Stimulated activated CD4-positive, alpha-beta T cell treated with anti-CD3 and anti-CD28 coated beads, Interleukin-15, amount 100 ng/mL, for 24 hours (primary cell): ENCODE measurements around the gene MED26.
"Not testable (repeated sequence)": the region's sequence is repeated elsewhere in the genome, so short reads cannot be mapped to it uniquely, and the experiment has no call there.

ENCODE experiments used
- DNase-seq: peaks from one replicate; pipeline ENCODE4 v3.0.0-alpha.2; 2020

MED26 gene

GRCh38 chr19:16628183-16628983 is at the start of gene MED26:
Gene MED26 (minus strand): TSS chr19:16628204. CDS start chr19:16627943, 261 bp downstream.
- DNase-seq, result peak; percentile 96

DNA sequence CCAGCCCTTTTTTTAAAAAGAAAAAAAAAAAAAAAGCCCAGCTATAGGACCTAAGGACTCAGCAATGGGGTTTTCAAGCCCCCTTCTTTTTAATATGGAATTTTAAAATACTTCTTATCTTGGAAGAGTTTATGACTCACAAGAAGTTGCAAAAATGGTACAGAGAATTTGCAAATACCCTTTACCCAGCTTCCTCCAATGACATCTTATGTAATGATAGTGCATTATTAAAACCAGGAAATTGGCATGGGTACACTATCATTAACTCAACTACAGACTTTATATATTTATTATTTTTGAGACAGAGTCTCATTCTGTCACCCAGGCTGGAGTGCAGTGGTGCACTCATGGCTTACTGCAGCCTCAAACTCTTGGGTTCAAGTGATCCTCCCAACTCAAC is 49.1 kb upstream of the MED26 start:
- no peak for DNase-seq

- DNase-seq, result no peak
These were observed 48.2 kb upstream of the MED26 start for GRCh38 chr19:16676101-16676798.

DNA sequence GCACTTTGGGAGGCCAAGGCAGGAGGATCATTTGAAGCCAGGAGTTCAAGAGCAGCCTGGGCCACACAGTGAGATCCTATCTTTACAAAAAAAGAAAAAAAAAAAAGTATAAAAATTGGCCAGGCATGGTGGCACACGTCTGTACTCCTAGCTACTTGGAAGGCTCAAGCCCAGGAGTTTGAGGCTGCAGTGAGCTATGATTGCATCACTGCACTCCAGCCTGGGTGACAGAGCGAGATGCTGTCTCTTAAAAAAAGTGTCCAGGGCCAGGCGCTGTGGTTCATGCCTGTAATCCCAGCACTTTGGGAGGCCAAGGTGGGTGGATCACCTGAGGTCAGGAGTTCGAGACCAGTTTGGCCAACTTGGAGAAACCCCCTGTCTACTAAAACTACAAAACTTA is 45.8 kb upstream of the MED26 start:
- DNase-seq, result not testable (repeated sequence)

- no peak for DNase-seq
These were observed 45.2 kb upstream of the MED26 start for GRCh38 chr19:16673231-16673630.

DNA sequence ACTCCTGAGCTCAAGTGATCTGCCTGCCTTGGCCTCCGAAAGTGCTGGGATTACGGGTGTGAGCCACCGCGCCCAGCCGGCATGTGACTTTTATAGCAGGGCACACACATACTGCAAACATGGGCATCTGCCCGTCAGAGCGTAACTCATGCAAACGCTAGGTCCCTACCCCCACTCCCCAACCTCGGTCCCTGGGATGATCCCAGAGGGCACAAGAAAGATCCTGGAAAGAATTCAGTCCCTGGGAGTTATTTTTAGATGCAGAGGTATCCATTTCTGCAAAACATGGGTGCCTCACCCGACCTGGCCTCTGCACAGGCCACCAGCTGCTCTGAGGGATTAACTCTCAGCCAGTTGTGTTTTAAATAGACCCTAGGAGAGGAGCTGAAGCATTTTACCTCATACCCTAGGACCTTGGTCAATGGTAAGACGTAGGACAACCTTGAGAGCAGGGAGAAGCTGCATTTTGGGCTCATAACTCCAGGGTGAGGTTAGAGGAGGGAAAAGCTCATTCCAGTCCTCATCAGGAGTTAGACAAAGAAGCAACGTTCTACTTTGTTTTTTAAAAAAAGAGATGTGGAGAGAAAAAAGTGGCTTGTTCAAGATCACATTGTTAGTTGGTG is 43.8 kb upstream of the MED26 start:
- no peak for DNase-seq

DNA sequence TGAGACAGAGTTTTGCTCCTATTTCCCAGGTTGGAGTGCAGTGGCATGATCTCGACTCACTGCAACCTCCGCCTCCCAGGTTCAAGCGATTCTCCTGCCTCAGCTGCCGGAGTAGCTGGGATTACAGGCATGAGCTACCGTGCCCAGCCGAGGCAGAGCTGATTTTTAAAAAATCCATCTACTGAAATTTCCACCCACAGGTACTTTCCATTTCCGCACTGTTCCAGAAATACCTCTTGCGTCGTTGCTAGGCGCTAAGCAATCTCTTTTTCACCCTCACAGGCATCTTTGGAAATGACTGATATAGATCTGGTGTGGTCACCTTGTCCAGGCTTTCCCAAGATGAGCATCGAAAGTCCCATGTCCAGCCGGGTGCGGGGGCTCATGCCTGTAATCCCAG is 42.3 kb upstream of the MED26 start:
- DNase-seq, result no peak

DNA sequence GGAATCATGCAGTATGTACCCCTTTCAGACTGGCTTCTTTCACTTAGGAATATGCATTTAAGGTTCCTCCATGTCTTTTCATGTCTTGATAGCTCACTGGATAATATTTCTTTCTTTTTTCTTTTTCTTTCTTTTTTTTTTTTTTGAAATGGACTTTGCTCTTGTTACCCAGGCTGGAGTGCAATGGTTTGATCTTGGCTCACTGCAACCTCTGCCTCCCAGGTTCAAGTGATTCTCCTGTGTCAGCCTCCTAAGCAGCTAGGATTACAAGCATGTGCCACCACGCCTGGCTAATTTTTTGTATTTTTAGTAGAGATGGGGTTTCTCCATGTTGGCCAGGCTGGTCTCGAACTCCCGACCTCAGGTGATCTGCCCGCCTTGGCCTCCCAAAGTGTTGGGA is 40.7 kb upstream of the MED26 start:
- not testable (repeated sequence) for DNase-seq

GRCh38 chr19:16668176-16668575 is 40.2 kb upstream of the MED26 start:
- no peak for DNase-seq

DNA sequence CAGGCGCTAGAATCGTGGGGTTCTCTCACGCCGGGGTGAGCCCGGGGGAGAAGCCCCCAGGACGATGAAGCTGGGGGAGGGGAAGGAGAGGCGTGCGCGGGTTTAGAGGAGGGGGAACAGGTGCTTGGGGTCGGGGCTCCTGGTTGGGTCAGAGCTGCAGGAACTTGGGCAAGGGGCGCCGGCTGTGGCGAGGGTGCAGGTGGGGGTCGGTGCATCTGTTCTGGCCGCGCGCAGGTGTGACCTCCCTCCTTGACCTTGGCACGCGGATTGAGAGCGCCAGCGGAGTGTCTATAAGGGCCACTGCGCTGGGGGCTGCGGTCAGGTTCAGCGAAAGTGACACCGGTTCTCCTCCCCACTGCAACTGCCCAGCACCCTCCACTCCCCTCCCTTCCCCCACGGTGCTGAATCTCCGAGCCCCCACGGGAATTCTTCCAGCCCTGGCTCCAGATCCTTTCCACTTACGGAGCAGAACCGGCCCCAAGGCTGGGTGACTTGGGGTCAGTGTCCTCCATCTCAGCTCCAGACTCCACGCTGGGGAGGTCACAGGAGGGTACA is 33.6 kb upstream of the MED26 start:
- DNase-seq, result peak; percentile 11

GRCh38 chr19:16660763-16661479 is 32.9 kb upstream of the MED26 start, which contains the start of gene TMEM38A:
Gene TMEM38A (plus strand): TSS chr19:16661139. CDS start chr19:16661218, 79 bp downstream.
- peak; percentile 46 for DNase-seq

- peak; percentile 99 for DNase-seq
These were observed 32.1 kb upstream of the MED26 start, which contains the start of gene SMIM7 for GRCh38 chr19:16659832-16660708. Gene SMIM7 (minus strand): TSS chr19:16660144. CDS start chr19:16660110, 34 bp downstream.

GRCh38 chr19:16659464-16659831 is 31.4 kb upstream of the MED26 start:
- DNase-seq, result no peak

GRCh38 chr19:16657384-16657783 is 29.4 kb upstream of the MED26 start:
- no peak for DNase-seq

DNA sequence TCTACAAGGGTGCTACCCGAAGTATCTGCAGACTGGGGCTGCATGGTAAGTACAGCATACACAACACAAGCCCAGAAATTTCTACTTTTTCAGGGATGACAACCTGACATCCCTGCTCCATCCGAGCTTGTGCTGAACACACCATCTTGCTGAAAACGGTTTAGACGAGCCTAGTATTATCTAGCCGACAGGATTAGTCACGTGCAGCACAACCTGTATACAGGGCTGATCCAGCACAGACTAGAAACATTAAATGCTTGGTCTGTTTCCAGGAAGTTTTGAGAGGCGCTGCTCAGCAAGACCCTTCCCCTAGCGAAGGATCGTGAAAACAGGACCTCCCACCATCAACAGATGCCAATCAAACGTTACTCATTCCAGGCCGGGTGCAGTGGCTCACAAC is 27.7 kb upstream of the MED26 start:
- DNase-seq, result no peak

DNA sequence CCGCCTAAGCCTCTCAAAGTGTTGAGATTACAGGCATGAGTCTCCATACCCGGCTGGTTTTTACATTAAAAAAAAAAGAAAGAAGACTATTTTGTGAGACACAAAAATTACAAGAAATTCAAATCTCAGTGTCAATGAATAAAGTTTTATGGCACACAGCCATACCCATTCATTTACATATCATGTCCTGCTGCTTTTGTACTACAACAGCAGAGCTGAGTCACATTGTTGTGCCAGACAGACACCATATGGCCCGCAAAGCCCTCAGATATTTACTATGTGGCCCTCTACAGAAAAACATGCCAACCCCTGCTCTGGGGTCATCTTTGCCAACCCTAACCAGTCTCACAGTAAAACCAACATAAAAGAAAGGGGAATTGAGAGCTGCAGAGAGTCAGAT is 26.6 kb upstream of the MED26 start:
- no peak for DNase-seq

GRCh38 chr19:16654140-16654539 is 26.1 kb upstream of the MED26 start:
- DNase-seq, result no peak

DNA sequence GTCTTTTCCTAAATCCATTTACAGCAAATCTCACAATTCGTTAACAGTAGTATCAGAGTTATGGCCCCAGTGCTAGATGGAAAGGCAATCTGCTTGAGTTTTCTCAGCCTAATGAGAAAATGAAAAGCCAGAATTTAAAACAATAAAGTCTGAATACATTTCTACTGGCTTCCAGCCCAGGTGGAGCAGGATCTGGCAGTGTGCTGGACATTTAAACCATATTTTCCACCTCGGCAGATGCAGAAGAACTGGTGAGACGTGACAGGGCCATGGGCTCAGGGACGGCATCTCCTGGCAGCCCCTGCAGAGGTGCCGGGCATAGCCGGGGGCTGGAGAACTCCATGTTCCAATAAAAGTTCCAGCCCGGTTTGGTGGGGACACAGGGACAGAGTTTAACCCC is 24.9 kb upstream of the MED26 start:
- no peak for DNase-seq

- not testable (repeated sequence) for DNase-seq
These were observed 23.6 kb upstream of the MED26 start for GRCh38 chr19:16651421-16652188.

DNA sequence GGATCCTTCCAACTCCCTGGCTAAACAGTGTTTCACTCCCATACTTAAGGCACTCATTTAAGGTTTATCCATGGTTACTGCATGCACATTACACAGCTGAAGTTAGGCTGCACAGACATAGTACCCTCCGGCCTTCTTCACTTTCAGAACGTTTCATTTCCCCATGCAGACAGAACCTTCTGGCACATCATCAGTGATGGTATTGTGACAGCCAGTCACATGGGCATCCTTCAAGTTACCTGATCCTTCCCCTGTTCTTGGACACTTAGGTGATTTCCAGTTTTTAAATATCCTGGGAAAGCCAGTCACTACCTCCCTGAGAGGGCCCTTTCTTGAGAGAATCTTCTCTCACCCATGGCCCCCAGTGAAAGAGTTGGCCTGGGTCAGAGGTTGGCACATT is 22.8 kb upstream of the MED26 start:
- no peak for DNase-seq

DNA sequence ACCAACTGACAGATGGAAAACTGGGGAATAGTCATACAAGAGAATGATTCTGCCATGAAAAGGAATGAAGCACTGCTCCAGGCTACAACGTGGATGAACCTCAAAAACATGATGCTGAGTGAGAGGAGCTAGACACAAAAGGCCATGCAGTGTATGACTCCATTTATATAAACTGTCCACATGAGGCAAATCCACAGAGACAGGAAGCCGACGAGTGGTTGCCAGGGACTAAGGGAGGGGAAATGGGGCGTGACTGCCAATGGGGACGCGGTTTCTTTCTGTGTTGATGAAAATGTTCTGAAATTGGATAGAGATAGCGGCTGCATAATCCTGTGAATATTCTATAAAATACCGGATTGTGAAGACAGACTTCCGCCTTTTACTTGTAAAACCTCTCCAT is 21.7 kb upstream of the MED26 start:
- no peak for DNase-seq
